ENCODE results near the gene PDE6A.

PDE6A gene

DNA sequence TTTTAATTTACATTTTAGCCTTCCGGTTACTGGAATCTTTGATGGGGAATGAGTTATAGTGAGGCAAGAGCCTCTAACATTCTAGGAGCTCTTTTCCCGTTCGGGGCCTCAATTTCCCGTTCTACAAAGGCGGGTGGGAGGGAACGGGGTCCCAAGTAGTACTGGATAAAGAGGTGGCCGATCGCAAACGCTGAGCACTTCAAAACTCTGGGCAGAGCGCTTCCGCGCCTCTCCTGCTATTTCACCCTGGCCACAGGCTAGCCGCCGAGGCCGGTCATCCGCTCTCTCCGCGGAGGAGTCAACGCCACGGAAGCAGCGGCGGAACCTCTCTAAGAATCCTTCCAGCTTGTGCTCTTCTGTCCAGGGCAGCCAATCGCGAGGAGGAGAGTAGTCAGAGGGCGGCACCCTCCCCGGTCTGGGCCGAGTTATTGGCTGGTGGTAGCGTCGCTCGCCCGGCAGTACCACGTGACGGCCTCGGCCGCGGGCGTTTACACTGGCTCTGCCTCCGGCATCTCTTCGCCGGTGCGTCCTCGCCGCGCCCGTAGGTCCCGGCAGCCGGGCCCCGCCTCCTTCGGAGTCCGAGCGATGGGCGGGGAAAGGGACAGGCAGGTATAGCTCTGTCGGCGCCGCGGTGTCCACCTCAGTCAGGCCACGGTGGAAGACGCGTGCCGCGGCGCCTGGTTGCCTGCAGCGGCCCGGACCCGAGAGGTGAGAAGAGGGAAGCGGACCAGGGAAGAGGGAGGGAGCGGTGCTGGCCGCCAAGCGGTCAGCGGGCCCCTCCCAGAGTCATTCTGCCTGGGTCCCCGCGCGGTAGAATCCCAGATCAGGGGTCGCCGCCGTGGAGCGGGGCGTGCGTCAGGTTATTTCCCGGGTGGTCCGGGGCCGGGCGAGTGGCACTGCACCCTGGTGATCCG lies 15.9 kb upstream of the PDE6A start, which contains the start of gene SLC26A2:
TSS of gene SLC26A2 (plus strand) at position 487 of the 914 bp plus-strand sequence. CDS start 16,895 bp downstream, outside the sequence.
- TF ChIP-seq, protein P1, sequence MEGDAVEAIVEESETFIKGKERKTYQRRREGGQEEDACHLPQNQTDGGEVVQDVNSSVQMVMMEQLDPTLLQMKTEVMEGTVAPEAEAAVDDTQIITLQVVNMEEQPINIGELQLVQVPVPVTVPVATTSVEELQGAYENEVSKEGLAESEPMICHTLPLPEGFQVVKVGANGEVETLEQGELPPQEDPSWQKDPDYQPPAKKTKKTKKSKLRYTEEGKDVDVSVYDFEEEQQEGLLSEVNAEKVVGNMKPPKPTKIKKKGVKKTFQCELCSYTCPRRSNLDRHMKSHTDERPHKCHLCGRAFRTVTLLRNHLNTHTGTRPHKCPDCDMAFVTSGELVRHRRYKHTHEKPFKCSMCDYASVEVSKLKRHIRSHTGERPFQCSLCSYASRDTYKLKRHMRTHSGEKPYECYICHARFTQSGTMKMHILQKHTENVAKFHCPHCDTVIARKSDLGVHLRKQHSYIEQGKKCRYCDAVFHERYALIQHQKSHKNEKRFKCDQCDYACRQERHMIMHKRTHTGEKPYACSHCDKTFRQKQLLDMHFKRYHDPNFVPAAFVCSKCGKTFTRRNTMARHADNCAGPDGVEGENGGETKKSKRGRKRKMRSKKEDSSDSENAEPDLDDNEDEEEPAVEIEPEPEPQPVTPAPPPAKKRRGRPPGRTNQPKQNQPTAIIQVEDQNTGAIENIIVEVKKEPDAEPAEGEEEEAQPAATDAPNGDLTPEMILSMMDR (IDR thresholded peaks at IDR 0.05; ENCODE audit: low read depth, low read length) = no peak

DNA sequence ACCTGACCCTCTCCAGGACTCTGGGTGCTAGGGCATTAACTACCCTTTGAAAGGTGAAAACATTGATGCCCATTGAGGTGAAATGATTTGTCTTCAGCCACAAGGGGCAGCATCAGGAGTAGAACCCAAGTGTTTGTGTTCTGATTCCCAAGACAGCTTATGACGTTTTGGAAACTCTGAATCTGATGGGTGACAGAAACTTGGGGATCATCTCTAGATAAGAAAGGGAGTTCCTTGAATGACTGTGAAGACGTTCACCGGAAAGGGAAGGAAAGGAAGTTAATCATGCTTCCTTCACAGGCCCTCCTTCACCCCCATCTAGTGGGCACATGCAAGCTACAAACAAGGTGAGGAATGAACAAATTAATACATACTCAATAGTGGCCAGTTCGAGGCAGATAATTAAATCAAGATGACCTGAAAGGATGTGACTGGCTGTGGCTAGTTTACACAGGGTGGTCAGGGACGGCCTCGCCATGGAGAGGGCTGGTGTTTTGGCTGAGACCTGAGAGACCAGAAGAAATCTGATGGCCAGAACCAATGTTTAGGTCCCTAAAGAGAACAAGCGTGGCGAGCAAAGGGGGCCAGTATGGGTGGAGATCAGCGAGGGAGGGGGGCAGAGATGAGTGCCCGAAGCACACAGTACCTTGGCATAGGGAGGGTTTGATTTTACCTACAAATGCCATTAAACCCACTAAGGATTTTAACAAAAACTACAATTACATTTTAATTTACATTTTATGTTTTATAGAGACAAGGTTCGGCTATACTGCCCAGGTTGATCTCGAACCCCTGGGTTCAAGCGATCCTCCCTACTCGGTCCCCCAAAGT lies 15.0 kb upstream of the PDE6A start:
- peak overlapping the region; percentile 78 for H3K4me3 ChIP-seq (ENCODE audit: low read depth, low read length)
- TF ChIP-seq, protein P1 (IDR thresholded peaks at IDR 0.05; ENCODE audit: low read depth, low read length) = peak; percentile 39

More for the DNA sequence above, 15.9 kb upstream of the PDE6A start, which contains the start of gene SLC26A2:
- peak within 1 kb of the TSS; percentile 78 for H3K4me3 ChIP-seq (ENCODE audit: low read depth, low read length)

DNA sequence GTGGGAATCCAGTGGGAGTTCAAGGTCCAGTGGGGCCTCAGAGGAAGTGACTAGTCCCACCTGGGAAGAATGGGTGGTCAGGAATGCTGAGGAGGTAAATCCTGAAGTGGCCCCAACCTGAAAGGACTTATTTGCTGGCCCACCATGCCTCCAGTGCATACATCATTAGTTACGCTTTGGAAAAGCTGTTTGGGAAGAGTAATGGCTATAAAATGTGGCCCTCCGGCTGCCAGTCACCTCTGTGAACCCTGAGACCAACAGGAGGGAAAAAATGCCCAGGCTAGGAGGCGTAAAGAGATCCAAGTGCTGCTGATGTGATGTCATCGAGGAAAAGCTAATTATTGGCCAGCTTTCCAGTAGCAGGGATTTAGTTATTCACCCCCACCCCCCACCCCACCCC lies 13.3 kb upstream of the PDE6A start:
- H3K4me3 ChIP-seq (ENCODE audit: low read depth, low read length) = no peak overlapping the region
- TF ChIP-seq, protein P1 (IDR thresholded peaks at IDR 0.05; ENCODE audit: low read depth, low read length) = no peak

DNA sequence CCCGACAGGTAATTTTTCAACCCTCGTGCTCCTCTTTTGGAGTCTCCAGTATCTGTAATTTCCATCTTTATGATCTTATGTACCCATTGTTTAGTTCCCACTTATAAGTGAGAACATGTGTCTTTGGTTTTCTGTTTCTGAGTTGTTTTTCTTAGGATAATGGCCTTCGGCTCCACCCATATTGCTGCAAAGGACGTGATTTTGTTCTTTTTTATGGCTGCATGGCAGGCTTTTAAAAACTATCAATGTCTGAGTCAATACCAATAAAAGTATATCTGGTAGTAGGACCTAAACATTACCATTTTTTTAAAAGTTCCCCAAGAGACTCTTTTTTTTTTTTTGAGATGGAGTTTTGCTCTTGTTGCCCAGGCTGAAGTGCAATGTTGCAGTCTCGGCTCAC lies 12.1 kb upstream of the PDE6A start:
- no peak overlapping the region for H3K4me3 ChIP-seq (ENCODE audit: low read depth, low read length)
- TF ChIP-seq, protein P1 (IDR thresholded peaks at IDR 0.05; ENCODE audit: low read depth, low read length) = no peak

DNA sequence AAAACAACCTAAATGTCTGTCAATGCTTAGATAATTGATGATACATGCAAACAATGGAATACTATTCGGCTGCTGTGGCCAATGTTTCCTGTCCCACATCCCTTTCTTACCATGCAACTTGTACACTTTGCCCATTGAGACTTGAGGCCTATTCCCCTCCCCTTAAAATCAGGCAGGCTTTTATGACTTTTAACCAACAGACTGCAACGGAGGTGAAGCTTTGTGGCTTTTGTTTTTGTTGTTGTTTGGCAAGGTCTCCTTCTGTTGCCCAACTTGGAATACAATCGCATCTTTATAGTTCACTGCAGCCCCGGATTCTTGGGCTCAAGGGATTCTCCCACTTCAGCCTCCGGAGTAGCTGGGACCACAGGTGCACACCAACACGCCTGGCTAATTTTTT lies 10.2 kb upstream of the PDE6A start:
- TF ChIP-seq, protein P1 (IDR thresholded peaks at IDR 0.05; ENCODE audit: low read depth, low read length) = no peak
- no peak overlapping the region for H3K4me3 ChIP-seq (ENCODE audit: low read depth, low read length)

- TF ChIP-seq, protein P1 (IDR thresholded peaks at IDR 0.05; ENCODE audit: low read depth, low read length) = no peak
- H3K4me3 ChIP-seq (ENCODE audit: low read depth, low read length) = no peak overlapping the region
Measured at GRCh38 chr5:149953436-149954121, 9.0 kb upstream of the PDE6A start.
